Measurements from ENCODE around the gene GLIS1.

Gene GLIS1

GRCh38 chr1:53477651-53478501 lies 261.1 kb downstream of the GLIS1 start:
- no peak for FAIRE-seq

GRCh38 chr1:53476579-53476978 lies 262.4 kb downstream of the GLIS1 start:
- no peak for FAIRE-seq

- FAIRE-seq: no peak
Measured at GRCh38 chr1:53475664-53476063, 263.3 kb downstream of the GLIS1 start.

GRCh38 chr1:53473463-53473862 lies 265.5 kb downstream of the GLIS1 start:
- FAIRE-seq: no peak

GRCh38 chr1:53471000-53471399 lies 268.0 kb downstream of the GLIS1 start:
- no peak for FAIRE-seq

- no peak for FAIRE-seq
Measured at GRCh38 chr1:53470584-53470983, 268.4 kb downstream of the GLIS1 start.

- no peak for FAIRE-seq
Measured at GRCh38 chr1:53470155-53470554, 268.8 kb downstream of the GLIS1 start.

GRCh38 chr1:53469373-53469772 lies 269.6 kb downstream of the GLIS1 start:
- FAIRE-seq: no peak

- no peak for FAIRE-seq
Measured at GRCh38 chr1:53468374-53468773, 270.6 kb downstream of the GLIS1 start.

- no peak for FAIRE-seq
Measured at GRCh38 chr1:53467391-53467790, 271.6 kb downstream of the GLIS1 start.

- no peak for FAIRE-seq
Measured at GRCh38 chr1:53465023-53465957, 273.7 kb downstream of the GLIS1 start.

GRCh38 chr1:53463961-53464899 lies 274.7 kb downstream of the GLIS1 start:
- FAIRE-seq: no peak

- no peak for FAIRE-seq
Measured at GRCh38 chr1:53462769-53463501, 276.0 kb downstream of the GLIS1 start.

GRCh38 chr1:53462193-53462592 lies 276.8 kb downstream of the GLIS1 start:
- no peak for FAIRE-seq

GRCh38 chr1:53461323-53462044 lies 277.5 kb downstream of the GLIS1 start:
- no peak for FAIRE-seq

- no peak for FAIRE-seq
Measured at GRCh38 chr1:53460666-53461322, 278.2 kb downstream of the GLIS1 start.

- no peak for FAIRE-seq
Measured at GRCh38 chr1:53460211-53460634, 278.7 kb downstream of the GLIS1 start.

- FAIRE-seq: no peak
Measured at GRCh38 chr1:53459321-53460175, 279.4 kb downstream of the GLIS1 start, which contains the start of gene DMRTB1. DMRTB1 (plus strand) TSS chr1:53459399; CDS start chr1:53459454, 55 bp downstream.

- FAIRE-seq: no peak
Measured at GRCh38 chr1:53458634-53459033, 280.3 kb downstream of the GLIS1 start.

Data from endometrium (tissue), 2 donors.